ENCODE data around the gene LAMA1.

LAMA1 gene

DNA sequence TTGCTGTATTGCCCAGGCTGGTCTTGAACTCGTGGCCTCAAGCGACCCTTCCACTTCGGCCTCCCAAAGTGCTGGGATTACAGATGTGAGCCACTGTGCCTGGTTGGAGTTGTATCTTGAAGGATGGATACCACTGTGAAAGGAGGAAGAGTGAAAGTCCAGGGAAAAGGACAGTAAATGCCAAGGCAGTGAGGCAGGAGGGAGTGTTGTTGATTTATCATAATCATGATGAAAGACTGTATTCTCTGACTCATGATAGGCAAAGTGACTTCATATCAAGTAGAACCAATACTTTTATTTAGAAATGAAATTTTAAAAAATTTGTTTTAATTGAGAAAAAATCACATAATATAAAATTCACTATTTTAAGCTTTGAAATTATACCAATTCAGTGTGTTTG is 225.8 kb downstream of the LAMA1 start:
- no peak for DNase-seq (ENCODE audit: low read depth, low spot score)
